Activated naive CD8-positive, alpha-beta T cell (primary cell): ENCODE measurements around the gene AKAP12.

Experiments used
- H3K27ac Mint-ChIP-seq: one replicate; pipeline ENCODE4 v1.8.0; 2021; ENCODE audit warnings: mixed read lengths
- H3K27me3 Mint-ChIP-seq: one replicate; pipeline ENCODE4 v1.8.0; 2021; ENCODE audit warnings: mixed read lengths
- H3K36me3 Mint-ChIP-seq: one replicate; pipeline ENCODE4 v1.8.0; 2021; ENCODE audit warnings: mixed read lengths
- H3K4me1 Mint-ChIP-seq: one replicate; pipeline ENCODE4 v1.8.0; 2021; ENCODE audit warnings: low read depth, mixed read lengths
- H3K4me3 Mint-ChIP-seq: one replicate; pipeline ENCODE4 v1.8.0; 2021; ENCODE audit warnings: mild to moderate bottlenecking, mixed read lengths
- H3K9me3 Mint-ChIP-seq: one replicate; pipeline ENCODE4 v1.8.0; 2021; ENCODE audit warnings: low read depth, mixed read lengths

The AKAP12 gene

DNA sequence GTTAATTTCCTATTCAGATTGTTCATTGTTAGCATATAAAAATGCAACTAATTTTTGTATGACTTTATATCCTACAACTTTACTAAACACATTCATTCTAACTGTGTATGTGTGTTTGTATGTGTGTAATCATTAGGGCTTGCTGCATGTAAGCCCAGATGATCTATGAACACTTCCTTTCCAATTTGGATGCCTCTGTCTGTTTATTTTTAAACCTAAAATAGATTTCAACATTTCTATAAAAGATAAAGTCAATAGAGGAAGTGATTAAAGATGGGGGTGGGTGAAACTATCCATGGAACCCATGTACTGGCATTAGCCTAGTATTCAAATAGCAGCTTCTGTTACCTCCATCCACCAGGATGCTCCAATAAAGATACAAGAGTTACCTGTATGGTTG lies 15.7 kb upstream of the AKAP12 start:
- H3K27ac Mint-ChIP-seq: no peak overlapping the region
- H3K9me3 Mint-ChIP-seq: no peaks in the 10 kb centered on the region
- H3K4me1 Mint-ChIP-seq: no peaks in the 10 kb centered on the region
- no peaks in the 10 kb centered on the region for H3K36me3 Mint-ChIP-seq
- H3K4me3 Mint-ChIP-seq: no peak overlapping the region
- H3K27me3 Mint-ChIP-seq: no peaks in the 10 kb centered on the region

DNA sequence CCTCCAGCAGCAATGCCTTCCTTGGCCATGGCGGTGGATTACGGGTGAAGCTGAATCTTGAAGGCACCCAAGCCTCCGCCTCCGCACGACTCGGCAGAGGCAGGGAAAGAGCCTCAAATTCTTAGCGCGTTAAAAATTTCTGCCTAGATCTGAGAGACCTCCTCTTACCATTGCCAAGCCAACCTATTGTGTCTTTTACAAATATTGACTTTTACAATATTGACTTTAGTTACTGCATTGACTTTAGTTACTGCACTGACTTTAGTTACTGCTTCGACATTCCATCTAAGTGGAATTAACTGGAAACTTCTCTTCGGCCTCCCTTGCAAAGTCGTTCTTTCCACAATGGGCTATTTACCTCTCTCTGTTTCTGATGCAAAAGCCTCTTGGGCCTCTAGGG lies 13.8 kb upstream of the AKAP12 start:
- Mint-ChIP-seq H3K27ac (no peak overlapping the region), H3K9me3 (no peaks in the 10 kb centered on the region), H3K4me1 (no peaks in the 10 kb centered on the region), H3K4me3 (no peak overlapping the region), H3K36me3 (no peaks in the 10 kb centered on the region), H3K27me3 (no peaks in the 10 kb centered on the region)

DNA sequence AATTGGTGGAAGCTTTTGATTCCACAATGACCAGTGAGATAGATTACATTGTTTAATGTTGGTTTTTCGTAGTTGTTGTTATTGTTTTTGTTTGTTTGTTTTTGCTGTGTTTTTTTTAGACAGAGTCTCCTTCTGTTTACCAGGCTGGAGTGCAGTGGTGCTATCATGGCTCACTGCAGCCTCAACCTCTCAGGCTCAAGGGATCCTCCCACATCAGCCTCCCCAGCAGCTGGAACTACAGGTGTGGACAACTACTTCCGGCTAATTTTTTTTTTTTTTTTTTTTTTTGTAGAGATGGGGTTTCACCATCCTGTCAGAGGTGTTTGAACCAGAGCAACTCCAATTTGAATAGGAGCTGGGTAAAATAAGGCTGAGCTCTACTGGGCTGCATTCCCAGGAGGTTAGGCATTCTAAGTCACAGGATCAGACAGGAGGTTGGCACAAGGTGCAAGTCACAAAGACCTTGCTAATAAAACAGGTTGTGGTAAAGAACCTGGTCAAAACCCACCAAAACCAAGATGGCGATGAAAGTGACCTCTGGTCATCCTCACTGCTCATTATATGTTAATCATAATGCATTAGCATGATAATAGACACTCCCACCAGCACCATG lies 10.9 kb upstream of the AKAP12 start:
- no peak overlapping the region for H3K4me3 Mint-ChIP-seq
- H3K27me3 Mint-ChIP-seq: no peaks in the 10 kb centered on the region
- no peaks in the 10 kb centered on the region for H3K4me1 Mint-ChIP-seq
- no peak overlapping the region for H3K27ac Mint-ChIP-seq
- no peaks in the 10 kb centered on the region for H3K9me3 Mint-ChIP-seq
- H3K36me3 Mint-ChIP-seq: no peaks in the 10 kb centered on the region

GRCh38 chr6:151229401-151230276 lies 10.1 kb upstream of the AKAP12 start:
- H3K36me3 Mint-ChIP-seq: no peaks in the 10 kb centered on the region
- no peaks in the 10 kb centered on the region for H3K4me1 Mint-ChIP-seq
- H3K27me3 Mint-ChIP-seq: no peaks in the 10 kb centered on the region

GRCh38 chr6:151230277-151230577 lies 9.5 kb upstream of the AKAP12 start:
- Mint-ChIP-seq H3K27me3 (no peaks in the 10 kb centered on the region), H3K4me3 (no peak overlapping the region), H3K9me3 (no peaks in the 10 kb centered on the region), H3K4me1 (no peaks in the 10 kb centered on the region), H3K27ac (no peak overlapping the region), H3K36me3 (no peaks in the 10 kb centered on the region)

More at GRCh38 chr6:151229401-151230276, 10.1 kb upstream of the AKAP12 start:
- no peaks in the 10 kb centered on the region for H3K9me3 Mint-ChIP-seq
- H3K27ac Mint-ChIP-seq: no peak overlapping the region
- H3K4me3 Mint-ChIP-seq: no peak overlapping the region

- no peaks in the 10 kb centered on the region for H3K36me3 Mint-ChIP-seq
- H3K9me3 Mint-ChIP-seq: no peaks in the 10 kb centered on the region
- H3K4me1 Mint-ChIP-seq: no peaks in the 10 kb centered on the region
- no peak overlapping the region for H3K4me3 Mint-ChIP-seq
- H3K27ac Mint-ChIP-seq: no peak overlapping the region
- peaks cover 5% of the 10 kb centered on the region for H3K27me3 Mint-ChIP-seq
Observed at GRCh38 chr6:151232899-151233298, 6.9 kb upstream of the AKAP12 start.

- Mint-ChIP-seq H3K36me3 (no peaks in the 10 kb centered on the region), H3K27me3 (peaks cover 7% of the 10 kb centered on the region), H3K4me3 (no peak overlapping the region), H3K4me1 (no peaks in the 10 kb centered on the region), H3K9me3 (no peaks in the 10 kb centered on the region), H3K27ac (no peak overlapping the region)
Observed at GRCh38 chr6:151233731-151234130, 6.0 kb upstream of the AKAP12 start.

DNA sequence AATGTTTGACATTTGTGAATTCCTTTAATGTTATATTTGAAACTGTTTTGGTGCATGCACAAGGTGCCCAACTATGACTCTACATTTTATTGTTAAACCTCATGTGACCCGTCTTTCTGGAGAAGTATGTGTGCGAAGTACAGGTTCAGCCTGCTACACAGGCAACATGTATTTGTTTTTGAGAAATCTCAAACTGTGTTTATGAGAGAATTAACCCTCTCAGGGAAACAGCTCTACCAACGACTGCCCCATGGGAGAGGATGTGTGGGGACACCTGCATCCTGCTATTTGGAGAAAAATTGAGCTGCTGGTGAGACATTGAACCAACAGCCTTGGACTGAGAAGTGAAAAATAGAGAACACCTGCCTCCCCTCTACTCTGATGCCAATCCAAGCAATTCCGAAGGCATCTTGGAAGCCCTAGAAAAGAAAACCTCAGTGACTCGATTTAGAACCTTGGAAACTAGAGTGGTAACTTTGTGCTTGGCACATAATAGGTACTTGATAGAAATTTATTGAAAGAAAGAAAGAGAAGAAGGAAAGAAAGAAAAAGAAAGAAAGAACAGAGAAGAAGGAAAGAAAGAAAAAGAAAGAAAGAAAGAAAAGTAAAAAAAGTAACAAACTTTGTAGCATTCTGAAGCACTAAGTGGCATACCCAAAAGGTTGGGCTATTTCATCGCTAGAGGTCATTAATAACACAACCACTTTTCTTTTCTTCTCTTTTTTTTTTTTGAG lies 2.9 kb upstream of the AKAP12 start:
- Mint-ChIP-seq H3K4me1 (peaks cover 12% of the 10 kb centered on the region), H3K9me3 (no peaks in the 10 kb centered on the region), H3K36me3 (no peaks in the 10 kb centered on the region), H3K4me3 (no peak overlapping the region), H3K27ac (no peak overlapping the region), H3K27me3 (peaks cover 23% of the 10 kb centered on the region)

GRCh38 chr6:151240036-151240685 lies 394 bp downstream of the AKAP12 start:
- H3K36me3 Mint-ChIP-seq: no peaks in the 10 kb centered on the region
- H3K9me3 Mint-ChIP-seq: no peaks in the 10 kb centered on the region
- H3K4me3 Mint-ChIP-seq: peak overlapping the region; percentile 83
- H3K27me3 Mint-ChIP-seq: peaks cover 40% of the 10 kb centered on the region
- peaks cover 12% of the 10 kb centered on the region for H3K4me1 Mint-ChIP-seq
- no peak overlapping the region for H3K27ac Mint-ChIP-seq

DNA sequence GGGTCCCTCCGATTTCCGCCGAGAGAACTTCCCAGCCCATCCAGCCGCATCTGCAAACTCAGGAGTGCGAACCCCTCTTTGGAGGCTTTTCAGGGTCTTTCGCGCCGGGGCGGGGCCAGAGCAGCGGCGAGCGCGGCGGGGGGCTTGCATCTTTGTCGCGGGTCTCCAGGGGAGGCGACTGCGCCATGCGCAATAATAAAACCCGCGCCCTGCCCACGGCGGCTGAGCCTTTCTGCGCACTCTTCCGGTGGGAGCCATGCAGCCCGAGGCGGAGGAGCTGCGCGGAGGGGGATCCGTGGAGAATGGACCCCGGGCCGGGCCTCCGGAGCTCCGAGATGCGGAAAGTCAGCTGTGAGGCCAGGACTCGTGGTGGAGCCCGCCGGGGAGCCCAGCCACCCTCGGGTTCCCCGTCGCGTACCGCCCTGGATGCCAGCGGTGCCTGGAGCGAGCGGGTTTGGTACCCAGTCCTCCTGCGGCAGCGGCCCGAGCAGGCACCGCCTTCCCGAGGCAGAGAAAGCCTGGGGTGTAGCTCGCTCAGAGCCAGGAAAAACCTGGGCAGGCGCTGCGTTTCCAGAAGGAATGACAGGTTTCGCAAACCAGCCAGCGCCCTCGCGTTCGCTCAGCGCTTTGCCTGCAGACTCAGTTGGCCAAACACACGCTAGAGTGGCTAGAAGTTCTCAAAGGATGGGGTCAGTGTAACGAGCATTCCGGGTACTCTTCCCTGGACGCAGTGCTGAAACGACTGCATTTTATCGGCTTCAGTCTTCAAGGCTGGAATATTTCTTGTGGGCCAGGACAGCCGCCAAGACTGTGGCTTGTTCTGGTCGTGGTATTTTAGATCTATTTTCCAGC lies 1.2 kb downstream of the AKAP12 start:
- Mint-ChIP-seq H3K9me3 (no peaks in the 10 kb centered on the region), H3K27ac (no peak overlapping the region), H3K4me3 (peak overlapping the region; percentile 69), H3K36me3 (no peaks in the 10 kb centered on the region), H3K27me3 (peaks cover 40% of the 10 kb centered on the region), H3K4me1 (peaks cover 12% of the 10 kb centered on the region)

- Mint-ChIP-seq H3K4me3 (peak overlapping the region; percentile 69), H3K27me3 (peaks cover 41% of the 10 kb centered on the region), H3K36me3 (no peaks in the 10 kb centered on the region), H3K27ac (no peak overlapping the region), H3K9me3 (no peaks in the 10 kb centered on the region), H3K4me1 (peaks cover 12% of the 10 kb centered on the region)
Observed at GRCh38 chr6:151241853-151242252, 2.1 kb downstream of the AKAP12 start.

DNA sequence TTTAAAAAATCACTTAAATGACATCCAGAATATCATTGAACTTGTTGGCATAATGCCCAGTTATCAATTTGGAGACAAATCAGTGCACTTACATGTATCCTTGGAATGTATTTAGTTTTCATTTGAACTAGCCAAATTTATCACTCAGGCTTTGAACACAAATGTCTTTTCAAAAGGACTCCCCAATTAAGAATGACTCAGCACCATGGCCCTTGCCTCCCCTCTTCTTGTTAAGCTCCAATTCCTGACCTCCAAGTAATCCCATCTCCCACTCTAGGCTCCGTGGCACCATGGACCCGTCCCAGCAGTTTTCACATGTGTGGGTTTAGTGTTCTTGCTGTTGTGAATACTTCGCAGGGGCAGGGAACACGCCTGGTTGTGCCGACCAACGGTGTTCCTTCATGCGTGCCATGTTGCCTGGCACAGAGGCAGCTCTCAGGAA lies 2.7 kb downstream of the AKAP12 start:
- Mint-ChIP-seq H3K4me1 (peaks cover 12% of the 10 kb centered on the region), H3K9me3 (no peaks in the 10 kb centered on the region), H3K36me3 (no peaks in the 10 kb centered on the region), H3K27me3 (peaks cover 38% of the 10 kb centered on the region), H3K27ac (no peak overlapping the region), H3K4me3 (peak overlapping the region; percentile 54)

- H3K4me1 Mint-ChIP-seq: peaks cover 12% of the 10 kb centered on the region
- H3K27me3 Mint-ChIP-seq: peaks cover 40% of the 10 kb centered on the region
- H3K27ac Mint-ChIP-seq: no peak overlapping the region
- no peaks in the 10 kb centered on the region for H3K36me3 Mint-ChIP-seq
- no peaks in the 10 kb centered on the region for H3K9me3 Mint-ChIP-seq
- H3K4me3 Mint-ChIP-seq: no peak overlapping the region
Observed at GRCh38 chr6:151243481-151243880, 3.7 kb downstream of the AKAP12 start.

DNA sequence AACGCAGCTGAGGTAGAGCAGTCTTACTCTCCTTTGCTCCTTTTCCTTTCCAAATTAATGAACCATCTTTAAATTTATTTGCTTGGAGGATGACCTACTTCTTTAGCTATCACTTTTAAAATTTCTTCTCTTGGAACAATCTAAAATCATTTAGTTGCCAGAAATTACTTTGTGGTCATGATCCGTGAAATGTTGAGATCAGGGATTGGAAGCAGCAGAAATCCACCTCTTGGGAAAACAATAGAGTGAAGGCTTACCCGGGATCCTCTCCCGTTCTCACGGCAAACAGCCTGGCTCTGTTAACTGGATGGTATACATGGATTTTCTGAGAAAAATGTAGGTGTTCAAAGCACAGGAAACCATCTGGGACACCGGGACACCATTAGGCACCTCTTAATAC lies 7.7 kb downstream of the AKAP12 start:
- Mint-ChIP-seq H3K9me3 (no peaks in the 10 kb centered on the region), H3K27me3 (peaks cover 20% of the 10 kb centered on the region), H3K4me1 (no peaks in the 10 kb centered on the region), H3K36me3 (no peaks in the 10 kb centered on the region), H3K4me3 (no peak overlapping the region), H3K27ac (no peak overlapping the region)
